Right lobe of liver (tissue), 6 donors: ENCODE data around the gene UGT1A9. TPM values are rescaled to one million over a fixed set of nuclear protein-coding genes. Genes with fewer than 3 reads are reported as not detected.
"Not testable (repeated sequence)": the region's sequence is repeated elsewhere in the genome, so short reads cannot be mapped to it uniquely, and the experiment has no call there.

Experiments
- ATAC-seq, 4 donors: fragments of 200-7000 bp; cut with Tn5 transposase; one replicate each; pipeline ENCODE4 v1.9.1; 2020; ENCODE audit warnings: mild to moderate bottlenecking in 4 of 4, moderate library complexity in 4 of 4
- DNase-seq, 3 donors: peaks; one replicate each; pipeline ENCODE4 v3.0.0-alpha.2; 2020
- H3K27ac ChIP-seq, 3 donors: fragments of 200-600 bp; one replicate each; pipeline ENCODE4 v1.8.0; 2022
- H3K27me3 ChIP-seq, 2 donors: fragments of 200-600 bp; one replicate each; pipeline ENCODE4 v1.8.0; 2022
- H3K36me3 ChIP-seq, 4 donors: fragments of 200-600 bp; sonication (generic) in 1 of 4; one replicate each; pipeline versions ENCODE4 v1.5.1 to v1.8.0; 2017 to 2022; ENCODE audit warnings: control low read depth in 1 of 4
- H3K4me1 ChIP-seq, 4 donors: fragments of 200-600 bp; sonication (generic) in 1 of 4; one replicate each; pipeline versions ENCODE4 v1.5.1 to v1.8.0; 2017 to 2022; ENCODE audit warnings: control low read depth in 1 of 4
- H3K4me3 ChIP-seq, 3 donors: fragments of 200-600 bp; one replicate each; pipeline ENCODE4 v1.8.0; 2022
- H3K9me3 ChIP-seq, 4 donors: fragments of 200-600 bp; sonication (generic) in 1 of 4; one replicate each; pipeline versions ENCODE4 v1.5.1 to v1.8.0; 2017 to 2022; ENCODE audit warnings: control low read depth in 1 of 4
- CTCF ChIP-seq, 4 donors: fragments of 200-600 bp in 3 of 4; fragments of 450-650 bp in 1 of 4; IDR thresholded peaks; one replicate each; pipeline versions ENCODE4 v1.5.1 to v1.8.0; 2016 to 2022; ENCODE audit warnings: antibody characterized with exemption in 4 of 4, mild to moderate bottlenecking in 2 of 4
- POLR2A ChIP-seq: fragments of 450-650 bp; IDR thresholded peaks from one replicate; pipeline ENCODE4 v1.6.1; 2017; ENCODE audit warnings: antibody characterized with exemption, mild to moderate bottlenecking
- WGBS: methylation state at CpG from one replicate; pipeline ENCODE4 v1.1.6; 2018; ENCODE audit warnings: low coverage, low lambda C conversion rate; ENCODE audit not compliant: insufficient coverage; ENCODE audit errors: missing lambda C conversion rate; 5-methylcytosine and 5-hydroxymethylcytosine counted together
- intact Hi-C, 2 donors: fragments of 100-400 bp; cut with DNase I; formaldehyde crosslinking; loops; one replicate each; pipeline versions ENCODE4 v1.11.2 to v1.14.1; 2022
- total RNA-seq, 6 experiments: library from RNA; depleted of rRNA in 2 of 6; stranded (reverse); fragments of >200 nt in 2 of 6; fragmentation: NEBNext Ultra II Directional in 3 of 6; extraction: Animal tissue kit (Norgen Biotek cat#: 25700) in 3 of 6; gene quantifications; one replicate each; pipeline versions ENCODE4 v1.1.0 to v1.2.4, GENCODE V29; 2016 to 2023
- donor health status: DM: no; HTN: yes; CAD: no.
- donor health status: DM: no; HTN: no; CAD: no.
- donor health status: DM: no; HTN: no; CAD: no.
- donor health status: DM: no; HTN: yes; CAD: no.
- donor health status: DM: no; HTN: yes; CAD: no.

Gene UGT1A9
- total RNA-seq, 6 experiments from 2014 or later, result 91.6 to 365 (median 108) TPM

- no peaks in the 10 kb centered on the region for H3K27me3 ChIP-seq
- no peaks in the 10 kb centered on the region for H3K36me3 ChIP-seq
- H3K4me3 ChIP-seq, result peak within 1 kb of the TSS in 1 of 3 donors; percentile 45
- 32% methylated on average over 5 of the region's 8 CpGs for WGBS
- peak within 1 kb of the TSS in 2 of 3 donors; percentile 56 to 81 for H3K27ac ChIP-seq
- intact Hi-C loops, result no loop called here
- H3K9me3 ChIP-seq, result no peaks in the 10 kb centered on the region
- DNase-seq, result peak in 2 of 3 donors; percentile 69 to 78
- TF ChIP-seq POLR2A (no peak), CTCF (IDR thresholded peaks at IDR 0.05) (no peak)
- ATAC-seq, result peak; percentile 85 to 93 (median 88)
- H3K4me1 ChIP-seq, result peaks cover 0 to 44% (median 6%) of the 10 kb centered on the region in 4 donors
These were observed 57.1 kb downstream of the UGT1A9 start, which contains the start of gene UGT1A3 for GRCh38 chr2:233728723-233729301. UGT1A3 (plus strand) TSS chr2:233729042; CDS start chr2:233729127, 85 bp downstream.

GRCh38 chr2:233736868-233737653 is 65.4 kb downstream of the UGT1A9 start:
- 59% methylated on average over 4 of the region's 14 CpGs for WGBS
- H3K27me3 ChIP-seq, H3K36me3 ChIP-seq, H3K9me3 ChIP-seq, intact Hi-C loops: not testable (repeated sequence)
- DNase-seq, result peak in 2 of 3 donors; percentile 52 to 70
- Histone ChIP-seq H3K27ac (peak overlapping the region in 2 of 3 donors; percentile 29 to 56), H3K4me3 (peak overlapping the region in 1 of 3 donors; percentile 19), H3K4me1 (peaks cover 0 to 85% (median 23%) of the 10 kb centered on the region in 4 donors)
- ATAC-seq, result peak; percentile 80 to 93 (median 92)

- Histone ChIP-seq H3K27ac (no peak overlapping the region), H3K9me3 (no peaks in the 10 kb centered on the region), H3K4me3 (no peak overlapping the region), H3K4me1 (peaks cover 0 to 83% (median 29%) of the 10 kb centered on the region in 4 donors), H3K27me3 (no peaks in the 10 kb centered on the region), H3K36me3 (peaks cover 0 to 11% (median 0%) of the 10 kb centered on the region in 4 donors)
- TF ChIP-seq POLR2A (no peak), CTCF (IDR thresholded peaks at IDR 0.05) (no peak)
- ATAC-seq (no peak), DNase-seq (no peak)
- 76% methylated on average over 2 of the region's 2 CpGs for WGBS
- intact Hi-C loops, result no loop called here
These were observed 69.2 kb downstream of the UGT1A9 start for GRCh38 chr2:233740870-233741269.

- Histone ChIP-seq H3K36me3 (peaks cover 0 to 11% (median 0%) of the 10 kb centered on the region in 4 donors), H3K27me3 (no peaks in the 10 kb centered on the region), H3K4me3 (no peak overlapping the region), H3K4me1 (peaks cover 0 to 64% (median 17%) of the 10 kb centered on the region in 4 donors), H3K27ac (no peak overlapping the region), H3K9me3 (no peaks in the 10 kb centered on the region)
- TF ChIP-seq POLR2A, result no peak
- TF ChIP-seq CTCF (IDR thresholded peaks at IDR 0.05), result no peak
- 74% methylated on average over 13 of the region's 46 CpGs for WGBS
- ATAC-seq (no peak), DNase-seq (peak in 1 of 3 donors; percentile 58)
- intact Hi-C loops, result no loop called here
These were observed 72.0 kb downstream of the UGT1A9 start for GRCh38 chr2:233743464-233744259.
